GM10266 (cell line): ENCODE results near the gene MYCT1.

ENCODE experiments used
- DNase-seq: peaks from one replicate; pipeline ENCODE4 v3.0.0; 2012; ENCODE audit errors: extremely low spot score
- TF ChIP-seq, protein P1 (sequence below): IDR thresholded peaks from 2 replicates; pipeline ENCODE4 v1.5.1; 2012; ENCODE audit warnings: mild to moderate bottlenecking, low read depth; ENCODE audit not compliant: control insufficient read depth, insufficient read depth; ENCODE audit errors: missing control alignments

MYCT1 gene

DNA sequence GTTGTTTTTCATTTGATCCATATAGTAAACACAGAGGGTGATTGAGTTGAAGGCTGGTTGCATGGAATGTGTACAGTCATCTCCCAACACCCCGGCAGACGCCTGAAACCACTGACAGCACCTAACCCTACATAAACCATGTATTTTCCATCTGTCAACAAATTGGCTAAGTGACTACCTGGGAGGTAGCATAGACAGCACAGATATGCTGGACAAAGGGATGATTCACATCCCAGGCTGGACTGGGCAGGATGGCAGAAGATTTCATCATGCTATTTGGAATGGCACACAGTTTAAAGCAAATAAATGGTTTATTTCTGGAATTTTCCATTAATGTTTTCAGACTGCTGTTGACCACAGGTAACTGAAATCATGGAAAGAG is 48.5 kb downstream of the MYCT1 start:
- DNase-seq = no peak
- TF ChIP-seq, protein P1, sequence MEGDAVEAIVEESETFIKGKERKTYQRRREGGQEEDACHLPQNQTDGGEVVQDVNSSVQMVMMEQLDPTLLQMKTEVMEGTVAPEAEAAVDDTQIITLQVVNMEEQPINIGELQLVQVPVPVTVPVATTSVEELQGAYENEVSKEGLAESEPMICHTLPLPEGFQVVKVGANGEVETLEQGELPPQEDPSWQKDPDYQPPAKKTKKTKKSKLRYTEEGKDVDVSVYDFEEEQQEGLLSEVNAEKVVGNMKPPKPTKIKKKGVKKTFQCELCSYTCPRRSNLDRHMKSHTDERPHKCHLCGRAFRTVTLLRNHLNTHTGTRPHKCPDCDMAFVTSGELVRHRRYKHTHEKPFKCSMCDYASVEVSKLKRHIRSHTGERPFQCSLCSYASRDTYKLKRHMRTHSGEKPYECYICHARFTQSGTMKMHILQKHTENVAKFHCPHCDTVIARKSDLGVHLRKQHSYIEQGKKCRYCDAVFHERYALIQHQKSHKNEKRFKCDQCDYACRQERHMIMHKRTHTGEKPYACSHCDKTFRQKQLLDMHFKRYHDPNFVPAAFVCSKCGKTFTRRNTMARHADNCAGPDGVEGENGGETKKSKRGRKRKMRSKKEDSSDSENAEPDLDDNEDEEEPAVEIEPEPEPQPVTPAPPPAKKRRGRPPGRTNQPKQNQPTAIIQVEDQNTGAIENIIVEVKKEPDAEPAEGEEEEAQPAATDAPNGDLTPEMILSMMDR = no peak

DNA sequence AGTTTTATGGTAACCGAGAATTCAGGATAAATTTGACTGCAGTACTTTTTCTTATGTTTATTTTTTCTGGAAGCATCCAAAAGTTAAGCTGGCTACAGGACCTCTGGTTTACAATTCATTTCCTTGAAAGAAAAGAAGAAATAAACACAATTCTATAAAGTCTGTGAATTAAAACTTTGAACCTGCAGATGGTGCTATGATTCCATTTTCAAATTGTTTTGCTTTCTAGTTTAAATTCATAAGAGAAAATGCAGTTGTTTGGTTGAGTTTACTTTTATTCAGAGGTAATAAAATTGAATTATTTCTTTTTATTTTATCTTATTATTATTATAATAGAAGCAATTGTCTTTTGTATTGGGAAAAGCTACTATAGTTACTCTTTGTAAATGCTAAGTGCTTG is 51.1 kb downstream of the MYCT1 start:
- DNase-seq = no peak
- TF ChIP-seq, protein P1 = no peak

DNA sequence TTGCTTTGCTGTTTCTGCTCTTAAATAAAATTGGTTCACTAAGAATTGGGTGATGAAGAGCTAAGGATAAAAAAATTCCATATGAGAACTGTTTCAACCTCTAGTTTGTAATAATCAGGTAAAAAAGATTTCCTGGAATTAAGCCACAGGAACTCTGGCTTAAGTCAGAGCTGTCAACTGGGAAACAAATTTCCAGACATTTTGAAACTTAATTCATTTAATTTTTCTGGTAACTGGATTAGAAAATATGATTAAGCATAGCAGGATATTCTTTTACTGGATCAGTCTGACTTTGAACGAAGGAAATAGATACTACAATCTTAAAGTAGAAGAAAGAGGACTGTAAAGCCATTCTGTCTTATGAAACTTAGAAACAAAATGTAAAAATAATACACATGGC is 51.6 kb downstream of the MYCT1 start:
- no peak for DNase-seq
- TF ChIP-seq, protein P1 = no peak

DNA sequence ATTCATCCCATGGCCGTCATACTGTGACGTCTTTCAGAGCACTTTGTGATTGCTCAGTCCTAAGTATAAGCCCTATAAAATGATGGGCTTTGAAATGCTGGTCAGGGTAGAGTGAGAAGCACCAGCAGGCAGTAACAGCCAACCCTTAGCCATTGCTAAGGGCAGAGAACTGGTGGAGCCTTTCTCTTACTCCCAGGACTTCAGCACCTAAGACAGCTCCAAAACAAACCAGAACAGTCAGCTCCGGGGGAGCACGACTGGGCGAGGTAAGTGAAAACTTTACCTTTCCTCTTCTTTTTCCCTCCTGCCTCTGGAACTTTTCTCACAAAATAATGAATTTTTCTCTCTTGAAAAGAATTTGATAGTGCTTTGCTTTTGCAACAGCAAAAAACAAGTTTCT is 53.0 kb downstream of the MYCT1 start, which contains the start of gene VIP:
Gene VIP (plus strand): TSS at position 104 of the 400 bp plus-strand sequence. CDS start 1,381 bp downstream, outside the sequence.
- TF ChIP-seq, protein P1 = no peak
- DNase-seq = no peak

DNA sequence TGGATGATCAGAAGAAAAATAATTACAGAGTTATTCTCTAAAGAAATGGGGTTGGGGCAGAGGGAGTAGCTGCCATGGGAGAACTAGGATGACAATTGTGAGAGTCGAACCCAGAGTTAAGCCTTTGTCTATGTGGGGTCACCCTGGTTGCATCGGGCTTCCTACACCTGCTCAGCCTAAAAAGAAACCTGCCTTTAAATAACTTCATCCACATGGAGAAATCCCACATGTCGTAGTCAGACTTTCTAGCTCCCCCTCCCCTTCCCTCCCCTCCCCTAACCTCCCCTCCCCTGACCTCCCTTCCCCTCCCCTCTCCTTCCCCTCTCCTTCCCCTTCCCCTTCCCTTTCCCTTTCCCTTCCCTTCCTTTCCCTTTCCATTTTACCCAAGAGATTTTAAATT is 67.6 kb downstream of the MYCT1 start:
- no peak for DNase-seq
- TF ChIP-seq, protein P1 = no peak

DNA sequence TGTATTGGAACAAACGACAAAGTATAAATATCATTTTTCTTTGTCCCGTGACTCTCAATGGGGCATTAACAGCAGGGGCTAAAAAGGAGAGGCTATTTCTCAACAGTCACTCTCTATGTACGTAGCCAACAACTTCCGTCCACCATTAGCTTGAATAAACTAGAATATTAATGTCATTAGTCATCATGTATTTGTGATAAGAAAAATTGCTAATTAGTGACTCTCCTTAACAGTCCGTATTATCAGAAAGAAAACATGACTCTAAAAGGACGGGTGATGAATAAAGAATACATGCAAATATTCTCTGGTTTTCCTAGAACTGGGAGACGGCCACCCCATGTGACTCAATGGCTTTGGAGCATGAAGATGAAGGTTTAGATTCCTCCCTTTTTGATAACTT is 71.5 kb downstream of the MYCT1 start:
- no peak for DNase-seq
- TF ChIP-seq, protein P1 = no peak

DNA sequence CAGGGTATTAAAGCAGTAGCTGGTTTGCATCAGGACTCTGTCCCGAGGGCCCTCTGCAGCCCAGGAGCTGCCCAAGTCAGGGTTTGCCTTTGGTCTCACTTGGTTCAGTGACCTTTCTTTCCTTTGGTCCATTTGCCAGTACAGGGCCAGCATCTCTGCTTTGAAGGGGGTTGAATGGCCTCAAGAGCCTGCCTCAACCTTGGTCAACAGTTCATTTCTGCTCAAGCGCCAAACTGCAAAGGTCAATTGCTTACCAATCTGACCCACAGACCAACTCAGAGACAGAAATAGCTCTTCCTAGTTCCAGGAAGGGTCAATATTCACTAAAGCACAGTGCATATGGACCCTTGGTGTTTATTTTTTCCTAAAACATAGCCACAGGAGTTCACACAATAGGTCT is 72.3 kb downstream of the MYCT1 start:
- TF ChIP-seq, protein P1 = no peak
- no peak for DNase-seq
